ENCODE data around the gene EML4. TPM values are rescaled to one million over a fixed set of nuclear protein-coding genes. Genes with fewer than 3 reads are reported as not detected.
"Not testable (repeated sequence)": the region's sequence is repeated elsewhere in the genome, so short reads cannot be mapped to it uniquely, and the experiment has no call there.

Gene EML4
- total RNA-seq, 1 donor from 2014 or later = 4.3 TPM

GRCh38 chr2:42333579-42333978 is 164.4 kb downstream of the EML4 start:
- peaks cover 62% of the 10 kb centered on the region for H3K36me3 ChIP-seq
- no peaks in the 10 kb centered on the region for H3K4me1 ChIP-seq
- no peak overlapping the region for H3K4me3 ChIP-seq
- no peak for TF ChIP-seq CTCF (IDR thresholded peaks at IDR 0.05; ENCODE audit: borderline replicate concordance)
- intact Hi-C loops (cut with micrococcal nuclease) = loop anchor here (10.0 kb wide), 1 partner anchor 239 kb away; no protein-coding TSS in a partner anchor
- no peaks in the 10 kb centered on the region for H3K9me3 ChIP-seq (replicated peaks)
- H3K27ac ChIP-seq (replicated peaks) = no peak overlapping the region
- no peak for DNase-seq
- no peaks in the 10 kb centered on the region for H3K27me3 ChIP-seq (ENCODE audit: low read depth)

GRCh38 chr2:42334220-42334619 is 165.1 kb downstream of the EML4 start:
- H3K9me3 ChIP-seq (replicated peaks) = no peaks in the 10 kb centered on the region
- no peak for DNase-seq
- peaks cover 57% of the 10 kb centered on the region for H3K36me3 ChIP-seq
- TF ChIP-seq CTCF (IDR thresholded peaks at IDR 0.05; ENCODE audit: borderline replicate concordance) = no peak
- H3K27ac ChIP-seq (replicated peaks) = no peak overlapping the region
- H3K4me3 ChIP-seq = no peak overlapping the region
- no peaks in the 10 kb centered on the region for H3K4me1 ChIP-seq
- intact Hi-C loops (cut with micrococcal nuclease) = loop anchor here (10.0 kb wide), 1 partner anchor 239 kb away; no protein-coding TSS in a partner anchor
- no peaks in the 10 kb centered on the region for H3K27me3 ChIP-seq (ENCODE audit: low read depth)

DNA sequence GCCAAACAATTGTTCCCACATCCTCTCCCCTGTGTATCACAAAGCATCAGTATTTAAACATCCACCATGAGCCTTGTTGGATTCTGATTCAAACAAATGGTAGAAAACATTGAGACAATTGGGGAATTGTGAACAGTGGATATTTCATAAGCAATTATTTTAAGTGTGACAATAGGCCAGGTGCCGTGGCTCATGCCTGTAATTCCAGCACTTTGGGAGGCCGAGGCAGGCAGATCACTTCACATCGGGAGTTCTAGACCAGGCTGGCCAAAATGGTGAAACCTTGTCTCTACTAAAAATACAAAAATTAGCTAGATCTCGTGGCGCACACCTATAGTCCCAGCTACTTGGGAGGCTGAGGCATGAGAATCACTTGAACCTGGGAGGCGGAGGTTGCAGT is 165.7 kb downstream of the EML4 start:
- not testable (repeated sequence) for H3K27ac ChIP-seq (replicated peaks); DNase-seq; H3K27me3 ChIP-seq (ENCODE audit: low read depth); H3K9me3 ChIP-seq (replicated peaks); H3K4me1 ChIP-seq; H3K4me3 ChIP-seq
- peaks cover 51% of the 10 kb centered on the region for H3K36me3 ChIP-seq
- intact Hi-C loops (cut with micrococcal nuclease) = loop anchor here (10.0 kb wide), 1 partner anchor 240 kb away; no protein-coding TSS in a partner anchor

- Histone ChIP-seq H3K9me3 (replicated peaks) (no peaks in the 10 kb centered on the region), H3K36me3 (peaks cover 50% of the 10 kb centered on the region), H3K27me3 (ENCODE audit: low read depth) (no peaks in the 10 kb centered on the region), H3K27ac (replicated peaks) (no peak overlapping the region), H3K4me1 (no peaks in the 10 kb centered on the region), H3K4me3 (no peak overlapping the region)
- DNase-seq = no peak
- intact Hi-C loops (cut with micrococcal nuclease) = loop anchor here (10.0 kb wide), 1 partner anchor 241 kb away; no protein-coding TSS in a partner anchor
- TF ChIP-seq CTCF (IDR thresholded peaks at IDR 0.05; ENCODE audit: borderline replicate concordance) = no peak
Observed at GRCh38 chr2:42335514-42336104, 166.5 kb downstream of the EML4 start.

GRCh38 chr2:42336361-42336965 is 167.3 kb downstream of the EML4 start:
- no peak overlapping the region for H3K27ac ChIP-seq (replicated peaks)
- H3K27me3 ChIP-seq (ENCODE audit: low read depth) = no peaks in the 10 kb centered on the region
- intact Hi-C loops (cut with micrococcal nuclease) = loop anchor here (10.0 kb wide), 1 partner anchor 242 kb away; no protein-coding TSS in a partner anchor
- H3K9me3 ChIP-seq (replicated peaks) = no peaks in the 10 kb centered on the region
- H3K4me1 ChIP-seq = no peaks in the 10 kb centered on the region
- no peak for DNase-seq
- no peak overlapping the region for H3K4me3 ChIP-seq
- no peak for TF ChIP-seq CTCF (IDR thresholded peaks at IDR 0.05; ENCODE audit: borderline replicate concordance)
- peaks cover 47% of the 10 kb centered on the region for H3K36me3 ChIP-seq

DNA sequence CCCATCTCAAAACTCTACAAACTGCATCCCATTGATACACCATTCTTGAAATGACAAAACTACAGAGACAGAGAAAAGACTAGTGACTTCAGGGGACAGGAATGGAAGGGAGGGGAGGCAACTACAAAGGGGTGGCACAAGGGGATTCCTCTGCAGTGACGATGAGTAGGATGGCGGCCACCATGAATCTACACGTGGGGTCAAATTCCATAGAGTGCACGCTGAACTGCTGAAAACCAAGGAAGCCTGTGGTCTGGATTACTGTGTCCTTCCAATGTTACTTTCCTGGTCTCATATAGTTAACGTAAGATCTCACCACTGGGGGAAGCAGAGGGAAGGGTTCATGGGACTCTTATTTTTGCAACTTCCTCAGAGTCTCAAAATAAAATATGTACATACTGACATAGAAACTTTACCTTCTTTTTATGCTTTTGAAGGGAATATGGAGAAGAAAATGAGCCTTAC is 168.2 kb downstream of the EML4 start:
- TF ChIP-seq CTCF (IDR thresholded peaks at IDR 0.05; ENCODE audit: borderline replicate concordance) = no peak
- H3K36me3 ChIP-seq = peaks cover 40% of the 10 kb centered on the region
- no peaks in the 10 kb centered on the region for H3K27me3 ChIP-seq (ENCODE audit: low read depth)
- DNase-seq = no peak
- H3K9me3 ChIP-seq (replicated peaks) = no peaks in the 10 kb centered on the region
- H3K27ac ChIP-seq (replicated peaks) = no peak overlapping the region
- peaks cover 8% of the 10 kb centered on the region for H3K4me1 ChIP-seq
- H3K4me3 ChIP-seq = no peak overlapping the region
- intact Hi-C loops (cut with micrococcal nuclease) = loop anchor here (10.0 kb wide), 1 partner anchor 243 kb away; no protein-coding TSS in a partner anchor
